ENCODE data around the gene PPME1.

PPME1 gene

DNA sequence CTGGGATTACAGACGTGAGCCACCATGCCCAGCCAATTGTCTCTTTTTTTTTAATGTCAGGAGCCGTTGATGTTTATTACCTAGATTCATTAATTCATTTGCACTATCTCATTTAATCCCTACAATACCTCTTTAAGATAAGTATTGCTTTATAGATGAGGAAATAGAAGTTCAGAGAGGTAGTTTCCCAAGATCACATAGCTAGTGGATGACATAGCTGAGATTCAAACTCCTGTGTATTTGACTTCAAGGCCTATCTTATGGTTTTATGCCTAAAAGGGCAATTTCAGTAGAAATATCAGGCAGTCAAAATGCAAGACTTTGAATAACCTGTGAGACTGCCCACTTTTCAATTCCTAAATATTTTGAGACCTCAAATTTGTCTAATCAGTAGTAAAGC is 66.5 kb downstream of the PPME1 start:
- TF ChIP-seq, protein P1, sequence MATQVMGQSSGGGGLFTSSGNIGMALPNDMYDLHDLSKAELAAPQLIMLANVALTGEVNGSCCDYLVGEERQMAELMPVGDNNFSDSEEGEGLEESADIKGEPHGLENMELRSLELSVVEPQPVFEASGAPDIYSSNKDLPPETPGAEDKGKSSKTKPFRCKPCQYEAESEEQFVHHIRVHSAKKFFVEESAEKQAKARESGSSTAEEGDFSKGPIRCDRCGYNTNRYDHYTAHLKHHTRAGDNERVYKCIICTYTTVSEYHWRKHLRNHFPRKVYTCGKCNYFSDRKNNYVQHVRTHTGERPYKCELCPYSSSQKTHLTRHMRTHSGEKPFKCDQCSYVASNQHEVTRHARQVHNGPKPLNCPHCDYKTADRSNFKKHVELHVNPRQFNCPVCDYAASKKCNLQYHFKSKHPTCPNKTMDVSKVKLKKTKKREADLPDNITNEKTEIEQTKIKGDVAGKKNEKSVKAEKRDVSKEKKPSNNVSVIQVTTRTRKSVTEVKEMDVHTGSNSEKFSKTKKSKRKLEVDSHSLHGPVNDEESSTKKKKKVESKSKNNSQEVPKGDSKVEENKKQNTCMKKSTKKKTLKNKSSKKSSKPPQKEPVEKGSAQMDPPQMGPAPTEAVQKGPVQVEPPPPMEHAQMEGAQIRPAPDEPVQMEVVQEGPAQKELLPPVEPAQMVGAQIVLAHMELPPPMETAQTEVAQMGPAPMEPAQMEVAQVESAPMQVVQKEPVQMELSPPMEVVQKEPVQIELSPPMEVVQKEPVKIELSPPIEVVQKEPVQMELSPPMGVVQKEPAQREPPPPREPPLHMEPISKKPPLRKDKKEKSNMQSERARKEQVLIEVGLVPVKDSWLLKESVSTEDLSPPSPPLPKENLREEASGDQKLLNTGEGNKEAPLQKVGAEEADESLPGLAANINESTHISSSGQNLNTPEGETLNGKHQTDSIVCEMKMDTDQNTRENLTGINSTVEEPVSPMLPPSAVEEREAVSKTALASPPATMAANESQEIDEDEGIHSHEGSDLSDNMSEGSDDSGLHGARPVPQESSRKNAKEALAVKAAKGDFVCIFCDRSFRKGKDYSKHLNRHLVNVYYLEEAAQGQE (IDR thresholded peaks at IDR 0.05; ENCODE audit: insufficient read depth in 1 of 2, low read depth in 2 of 2, low read length in 2 of 2): no peak
- TF ChIP-seq SIN3A (IDR thresholded peaks at IDR 0.05; ENCODE audit: borderline replicate concordance, insufficient read depth, low read length) (no peak), TAF1 (IDR thresholded peaks at IDR 0.05; ENCODE audit: borderline replicate concordance, insufficient read depth, low read length) (no peak), FOXP2 (optimal IDR thresholded peaks at IDR 0.05; ENCODE audit: borderline replicate concordance, extremely low read depth, extremely low read length, insufficient read depth) (no peak), POLR2AphosphoS5 (IDR thresholded peaks at IDR 0.05; ENCODE audit: low read depth, low read length) (no peak)

DNA sequence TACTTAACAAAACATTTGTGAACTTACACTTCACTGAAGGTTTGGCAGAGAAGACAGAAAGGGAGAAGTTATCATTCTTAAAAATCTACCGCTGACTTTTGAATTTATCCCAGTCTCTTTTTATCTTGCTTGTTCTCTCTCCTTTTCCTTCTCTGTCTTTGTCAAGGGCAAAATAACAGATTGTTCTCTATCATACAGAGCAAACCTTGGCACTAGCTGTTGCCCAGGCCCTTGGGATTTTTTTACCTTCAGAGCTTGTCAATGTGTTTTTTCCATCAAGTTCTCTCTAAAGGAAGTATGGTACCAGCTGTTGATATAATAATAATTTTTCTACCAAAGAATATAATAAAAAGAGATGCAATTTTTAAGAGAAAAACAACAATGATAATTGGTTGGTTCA is 67.2 kb downstream of the PPME1 start:
- TF ChIP-seq POLR2AphosphoS5 (IDR thresholded peaks at IDR 0.05; ENCODE audit: low read depth, low read length) (no peak), FOXP2 (optimal IDR thresholded peaks at IDR 0.05; ENCODE audit: borderline replicate concordance, extremely low read depth, extremely low read length, insufficient read depth) (no peak), SIN3A (IDR thresholded peaks at IDR 0.05; ENCODE audit: borderline replicate concordance, insufficient read depth, low read length) (no peak), TAF1 (IDR thresholded peaks at IDR 0.05; ENCODE audit: borderline replicate concordance, insufficient read depth, low read length) (no peak)
- TF ChIP-seq, protein P1 (IDR thresholded peaks at IDR 0.05; ENCODE audit: insufficient read depth in 1 of 2, low read depth in 2 of 2, low read length in 2 of 2): no peak

DNA sequence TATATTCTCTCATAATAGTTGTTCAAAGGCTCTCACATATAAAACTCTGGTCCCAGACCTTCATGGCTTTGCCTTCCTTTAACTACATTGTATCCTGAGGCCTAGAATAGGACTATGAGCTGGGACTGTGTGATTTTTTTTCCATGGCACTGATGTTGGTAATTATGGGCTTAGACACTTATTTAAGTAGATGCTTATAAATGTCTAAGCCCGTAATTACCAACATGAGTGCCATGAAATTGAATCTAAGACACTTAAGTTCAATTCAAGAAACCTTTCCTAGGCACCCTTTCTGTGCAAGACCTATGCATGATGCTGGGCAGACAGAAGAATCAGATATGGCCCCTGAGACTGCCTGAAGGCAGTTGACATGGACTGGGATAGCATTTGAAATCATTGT is 77.4 kb downstream of the PPME1 start:
- TF ChIP-seq FOXP2 (optimal IDR thresholded peaks at IDR 0.05; ENCODE audit: borderline replicate concordance, extremely low read depth, extremely low read length, insufficient read depth) (no peak), POLR2AphosphoS5 (IDR thresholded peaks at IDR 0.05; ENCODE audit: low read depth, low read length) (no peak), SIN3A (IDR thresholded peaks at IDR 0.05; ENCODE audit: borderline replicate concordance, insufficient read depth, low read length) (no peak), TAF1 (IDR thresholded peaks at IDR 0.05; ENCODE audit: borderline replicate concordance, insufficient read depth, low read length) (no peak)
- TF ChIP-seq, protein P1 (IDR thresholded peaks at IDR 0.05; ENCODE audit: insufficient read depth in 1 of 2, low read depth in 2 of 2, low read length in 2 of 2): no peak

DNA sequence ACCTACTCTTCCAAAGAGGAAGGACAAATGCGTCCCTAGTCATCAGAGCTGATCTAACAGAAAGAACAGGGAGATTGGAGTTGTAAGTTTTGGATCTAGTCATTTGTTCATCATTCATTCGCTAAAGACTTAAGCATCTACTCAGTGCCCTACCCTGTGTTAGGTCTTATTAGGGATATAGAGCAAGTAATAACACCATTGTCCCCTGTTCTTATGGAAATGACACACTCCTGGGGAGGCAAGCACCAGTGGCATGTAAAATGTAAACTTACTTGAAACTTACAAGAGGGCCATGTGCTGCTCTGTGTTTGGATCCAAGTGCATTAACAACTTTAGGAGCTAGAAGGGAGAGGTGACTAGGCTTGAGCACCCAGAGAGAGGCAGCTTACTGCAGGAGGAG is 78.4 kb downstream of the PPME1 start:
- TF ChIP-seq FOXP2 (optimal IDR thresholded peaks at IDR 0.05; ENCODE audit: borderline replicate concordance, extremely low read depth, extremely low read length, insufficient read depth) (no peak), POLR2AphosphoS5 (IDR thresholded peaks at IDR 0.05; ENCODE audit: low read depth, low read length) (no peak), SIN3A (IDR thresholded peaks at IDR 0.05; ENCODE audit: borderline replicate concordance, insufficient read depth, low read length) (no peak), TAF1 (IDR thresholded peaks at IDR 0.05; ENCODE audit: borderline replicate concordance, insufficient read depth, low read length) (no peak)
- TF ChIP-seq, protein P1 (IDR thresholded peaks at IDR 0.05; ENCODE audit: insufficient read depth in 1 of 2, low read depth in 2 of 2, low read length in 2 of 2): no peak

DNA sequence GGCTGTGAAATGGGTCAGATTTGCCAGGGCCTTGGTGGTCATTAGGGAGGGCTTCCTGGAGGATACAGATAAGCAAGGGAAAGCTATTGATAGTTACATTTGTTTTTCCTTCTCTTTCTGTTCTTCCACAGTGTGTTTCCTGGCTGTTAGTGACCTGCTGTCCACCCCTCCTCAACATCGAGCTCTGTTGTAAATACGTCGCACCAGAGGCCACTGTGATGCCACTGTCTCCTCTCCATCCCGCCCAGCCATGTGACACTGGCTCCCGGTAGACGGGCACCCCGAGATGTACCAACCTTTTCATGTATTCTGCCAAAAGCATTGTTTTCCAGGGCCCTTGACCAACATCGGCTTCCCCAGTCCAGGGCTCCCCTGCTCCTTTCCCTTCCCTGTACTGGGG is 82.3 kb downstream of the PPME1 start:
- TF ChIP-seq SIN3A (IDR thresholded peaks at IDR 0.05; ENCODE audit: borderline replicate concordance, insufficient read depth, low read length) (no peak), FOXP2 (optimal IDR thresholded peaks at IDR 0.05; ENCODE audit: borderline replicate concordance, extremely low read depth, extremely low read length, insufficient read depth) (no peak), POLR2AphosphoS5 (IDR thresholded peaks at IDR 0.05; ENCODE audit: low read depth, low read length) (no peak), TAF1 (IDR thresholded peaks at IDR 0.05; ENCODE audit: borderline replicate concordance, insufficient read depth, low read length) (no peak)
- TF ChIP-seq, protein P1 (IDR thresholded peaks at IDR 0.05; ENCODE audit: insufficient read depth in 1 of 2, low read depth in 2 of 2, low read length in 2 of 2): no peak
